Endothelial cell of umbilical vein (primary cell): Measurements from ENCODE around the gene MISP. TPM values are rescaled to one million over a fixed set of nuclear protein-coding genes. Genes with fewer than 3 reads are reported as not detected.

Experiments used
- BruUV-seq: library from RNA; stranded (reverse); fragments of 400-500 nt; replicated peaks from 2 replicates; lab custom pipeline; 2021; lab: Mats Ljungman, UMichigan
- CTCF ChIA-PET: fragments of 300-600, 350-600 bp; sonication (Branson Sonifier 250); formaldehyde crosslinking; loops from one replicate; lab custom pipeline; 2021; ENCODE audit warnings: antibody characterized with exemption, inconsistent platforms; lab: Charles Lee
- POLR2A ChIA-PET: fragments of 300-600, 350-600 bp; sonication (Branson Sonifier 250); formaldehyde crosslinking; loops from one replicate; lab custom pipeline; 2021; ENCODE audit warnings: antibody characterized with exemption, inconsistent platforms; lab: Charles Lee
- DNase-seq: peaks from one replicate; pipeline ENCODE4 v3.0.0-alpha.2; 2011; ENCODE audit warnings: low read depth, low spot score
- FAIRE-seq: peaks from 2 replicates; lab custom pipeline; 2011; peaks lifted over from hg19 to GRCh38; lab: Jason Lieb, UNC
- H2AFZ ChIP-seq: 2 replicates; pipeline ENCODE4 v1.6.0; 2012; ENCODE audit warnings: low read depth, low read length, control low read depth, inconsistent platforms
- H3K27ac ChIP-seq: 2 replicates; pipeline ENCODE4 v1.5.1; 2011; ENCODE audit warnings: low read depth, mild to moderate bottlenecking, control low read depth, low read length, moderate library complexity; ENCODE audit not compliant: insufficient read depth
- H3K27me3 ChIP-seq, 2 experiments: 2 replicates each; pipeline versions ENCODE4 v1.6.0 to v1.6.1; 2011; ENCODE audit warnings: low read length in 2 of 2, mixed read lengths in 1 of 2; ENCODE audit not compliant: control insufficient read depth in 2 of 2, insufficient read depth in 2 of 2
- H3K36me3 ChIP-seq, 2 experiments: 2 replicates in 1 of 2; 3 replicates in 1 of 2; pipeline ENCODE4 v1.5.1; 2011; ENCODE audit warnings: low read length in 2 of 2, mild to moderate bottlenecking in 1 of 2, moderate library complexity in 1 of 2; ENCODE audit not compliant: control insufficient read depth in 2 of 2, insufficient read depth in 2 of 2; ENCODE audit errors: extremely low read depth in 1 of 2
- H3K4me1 ChIP-seq: 3 replicates; pipeline ENCODE4 v1.5.1; 2011; ENCODE audit warnings: mild to moderate bottlenecking, low read length; ENCODE audit not compliant: control insufficient read depth, insufficient read depth; ENCODE audit errors: extremely low read depth
- H3K4me2 ChIP-seq: 2 replicates; pipeline ENCODE4 v1.6.1; 2011; ENCODE audit warnings: low read length, control low read depth, mixed read lengths; ENCODE audit not compliant: insufficient read depth
- H3K4me3 ChIP-seq, 3 experiments: fragments of 200-600 bp in 1 of 3; sonication (generic), shearing (Covaris generic) in 1 of 3; replicated peaks in 1 of 3; 2 replicates each; pipeline ENCODE4 v1.5.1; 2011 to 2016; ENCODE audit warnings: control low read depth in 3 of 3, low read length in 3 of 3, mild to moderate bottlenecking in 2 of 3, inconsistent platforms in 1 of 3, low read depth in 1 of 3, moderate library complexity in 1 of 3; ENCODE audit not compliant: insufficient read depth in 1 of 3
- H3K79me2 ChIP-seq: 2 replicates; pipeline ENCODE4 v1.6.0; 2012; ENCODE audit warnings: low read length, inconsistent platforms; ENCODE audit not compliant: control insufficient read depth, insufficient read depth
- H3K9ac ChIP-seq: replicated peaks from 2 replicates; pipeline ENCODE3; 2011; ENCODE audit warnings: low read length, control low read depth; ENCODE audit not compliant: insufficient read depth; ENCODE audit errors: extremely low read depth
- H3K9me1 ChIP-seq: replicated peaks from 3 replicates; pipeline ENCODE4 v1.6.0; 2011; ENCODE audit warnings: mild to moderate bottlenecking, low read length; ENCODE audit not compliant: control insufficient read depth, insufficient read depth; ENCODE audit errors: extremely low read depth
- H3K9me3 ChIP-seq: replicated peaks from 2 replicates; pipeline ENCODE4 v1.5.1; 2012; ENCODE audit warnings: low read length, inconsistent platforms; ENCODE audit not compliant: control insufficient read depth, insufficient read depth
- H4K20me1 ChIP-seq: replicated peaks from 2 replicates; pipeline ENCODE3; 2011; ENCODE audit warnings: mild to moderate bottlenecking, low read length; ENCODE audit not compliant: control insufficient read depth, insufficient read depth; ENCODE audit errors: extremely low read depth
- EZH2 ChIP-seq: IDR thresholded peaks from 2 replicates; pipeline ENCODE4 v1.6.1; 2012; ENCODE audit warnings: borderline replicate concordance, low read depth, mild to moderate bottlenecking, moderate library complexity, low read length, inconsistent platforms; ENCODE audit not compliant: severe bottlenecking
- FOS ChIP-seq: IDR thresholded peaks from 2 replicates; pipeline ENCODE4 v1.6.1; 2011; ENCODE audit warnings: mild to moderate bottlenecking, low read length, moderate library complexity, borderline replicate concordance; ENCODE audit not compliant: insufficient read depth
- GATA2 ChIP-seq: IDR thresholded peaks from 2 replicates; pipeline ENCODE4 v1.7.0; 2011; ENCODE audit warnings: low read depth, mild to moderate bottlenecking, moderate library complexity, mixed read lengths, low read length; ENCODE audit not compliant: insufficient read length, insufficient read depth
- JUN ChIP-seq: IDR thresholded peaks from 2 replicates; pipeline ENCODE4 v1.6.1; 2011; ENCODE audit warnings: borderline replicate concordance, low read depth; ENCODE audit not compliant: insufficient read length, insufficient read depth
- MYC ChIP-seq: IDR thresholded peaks from one replicate; pipeline ENCODE4 v1.6.1; 2011; ENCODE audit warnings: mild to moderate bottlenecking, low read depth, low read length
- POLR2A ChIP-seq: IDR thresholded peaks from 2 replicates; pipeline ENCODE4 v1.6.1; 2012; ENCODE audit warnings: low read depth, mild to moderate bottlenecking, control low read depth, low read length
- POLR2AphosphoS5 ChIP-seq: IDR thresholded peaks from 2 replicates; pipeline ENCODE4 v1.6.1; 2012; ENCODE audit warnings: low read depth, mild to moderate bottlenecking, control low read depth, low read length, moderate library complexity; ENCODE audit not compliant: insufficient read depth
- dilution Hi-C: fragments of 300-500 bp; cut with MboI; formaldehyde crosslinking; loops from one replicate; pipeline ENCODE4 v1.15.0; 2019; ENCODE audit warnings: low sequenced_read_pairs; ENCODE audit not compliant: extremely low pct_ligation_motif_present
- intact Hi-C: fragments of 100-400 bp; cut with micrococcal nuclease; formaldehyde crosslinking; loops from one replicate; pipeline ENCODE4 v1.10.0; 2022
- polyA plus RNA-seq, 4 experiments: library from polyadenylated mRNA; depleted of rRNA in 3 of 4; stranded (reverse) in 3 of 4; unstranded in 1 of 4; fragments of >200 nt; gene quantifications; 2 replicates each; pipeline versions ENCODE4 v1.2.1 to v1.2.3, GENCODE V29; 2011 to 2012; ENCODE audit warnings: missing spikeins in 1 of 4
- total RNA-seq: library from RNA; stranded (reverse); gene quantifications from 2 replicates; pipeline ENCODE4 v1.2.3, GENCODE V29; 2021
- TF ChIP-seq, protein P1 (sequence below), 2 donors: IDR thresholded peaks; 1 replicate in 1 of 2; 2 replicates in 1 of 2; pipeline ENCODE4 v1.5.1; 2011; ENCODE audit warnings: low read length in 2 of 2, mild to moderate bottlenecking in 2 of 2, moderate library complexity in 2 of 2, control low read depth in 1 of 2, inconsistent platforms in 1 of 2, low read depth in 1 of 2; ENCODE audit not compliant: insufficient read depth in 1 of 2; ENCODE audit errors: extremely low read depth in 1 of 2
- TF ChIP-seq, protein P2 (sequence below): IDR thresholded peaks from 2 replicates; pipeline ENCODE4 v1.6.1; 2011; ENCODE audit not compliant: insufficient read depth, insufficient read length

Gene MISP
- total and polyA plus RNA-seq, 2 donors (not counting 3 experiments of a cell fraction or from before 2014, with no cell fraction given) = not detected

DNA sequence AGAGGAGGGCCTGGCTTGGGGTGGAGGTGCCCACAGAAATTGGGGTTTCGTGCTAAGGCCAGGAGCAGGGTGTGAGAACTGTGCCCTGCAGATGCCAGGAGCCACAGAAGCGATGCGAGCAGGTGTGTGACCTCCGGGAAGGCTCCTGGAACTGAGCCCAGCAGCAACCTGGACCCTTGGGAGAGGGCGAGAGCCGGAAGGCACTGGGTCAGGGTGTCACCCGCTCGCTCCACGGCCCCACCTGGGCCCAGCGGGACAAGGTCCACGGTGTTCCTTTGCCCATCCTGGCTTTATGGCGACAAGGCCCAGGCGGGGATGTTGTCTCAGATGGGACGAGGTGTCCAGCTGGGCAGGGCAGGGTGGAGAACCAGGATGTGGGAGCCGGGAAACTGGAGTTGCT lies 4.2 kb downstream of the MISP start:
- no TSS peak for BruUV-seq
- no peak for DNase-seq
- no peaks in the 10 kb centered on the region for H3K79me2 ChIP-seq
- dilution Hi-C loops (no loop called here), intact Hi-C loops (no loop called here)
- CTCF ChIA-PET = interaction anchor here (0.6 kb wide), 1 partner anchor 15 kb away, joined by 4 read pairs; no protein-coding TSS in a partner anchor
- TF ChIP-seq, protein P1, sequence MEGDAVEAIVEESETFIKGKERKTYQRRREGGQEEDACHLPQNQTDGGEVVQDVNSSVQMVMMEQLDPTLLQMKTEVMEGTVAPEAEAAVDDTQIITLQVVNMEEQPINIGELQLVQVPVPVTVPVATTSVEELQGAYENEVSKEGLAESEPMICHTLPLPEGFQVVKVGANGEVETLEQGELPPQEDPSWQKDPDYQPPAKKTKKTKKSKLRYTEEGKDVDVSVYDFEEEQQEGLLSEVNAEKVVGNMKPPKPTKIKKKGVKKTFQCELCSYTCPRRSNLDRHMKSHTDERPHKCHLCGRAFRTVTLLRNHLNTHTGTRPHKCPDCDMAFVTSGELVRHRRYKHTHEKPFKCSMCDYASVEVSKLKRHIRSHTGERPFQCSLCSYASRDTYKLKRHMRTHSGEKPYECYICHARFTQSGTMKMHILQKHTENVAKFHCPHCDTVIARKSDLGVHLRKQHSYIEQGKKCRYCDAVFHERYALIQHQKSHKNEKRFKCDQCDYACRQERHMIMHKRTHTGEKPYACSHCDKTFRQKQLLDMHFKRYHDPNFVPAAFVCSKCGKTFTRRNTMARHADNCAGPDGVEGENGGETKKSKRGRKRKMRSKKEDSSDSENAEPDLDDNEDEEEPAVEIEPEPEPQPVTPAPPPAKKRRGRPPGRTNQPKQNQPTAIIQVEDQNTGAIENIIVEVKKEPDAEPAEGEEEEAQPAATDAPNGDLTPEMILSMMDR (IDR thresholded peaks at IDR 0.05; ENCODE audit: extremely low read depth in 1 of 2, insufficient read depth in 1 of 2, low read depth in 1 of 2, low read length in 2 of 2) = no peak
- no peak for TF ChIP-seq MYC
- TF ChIP-seq POLR2AphosphoS5 = no peak
- no peak for TF ChIP-seq POLR2A
- no peak for TF ChIP-seq JUN
- no peak for TF ChIP-seq EZH2
- TF ChIP-seq, protein P2, sequence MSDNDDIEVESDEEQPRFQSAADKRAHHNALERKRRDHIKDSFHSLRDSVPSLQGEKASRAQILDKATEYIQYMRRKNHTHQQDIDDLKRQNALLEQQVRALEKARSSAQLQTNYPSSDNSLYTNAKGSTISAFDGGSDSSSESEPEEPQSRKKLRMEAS = no peak
- no peak for TF ChIP-seq GATA2
- no peak for TF ChIP-seq FOS
- H3K4me2 ChIP-seq = no peak overlapping the region
- H3K27ac ChIP-seq = no peak overlapping the region
- H3K4me1 ChIP-seq = no peaks in the 10 kb centered on the region
- no peak overlapping the region for H2AFZ ChIP-seq
- no peaks in the 10 kb centered on the region for H3K9me3 ChIP-seq
- H3K27me3 ChIP-seq = no peaks in the 10 kb centered on the region
- POLR2A ChIA-PET = interaction anchor here (0.7 kb wide), 1 partner anchor 30 kb away, joined by 3 read pairs; no protein-coding TSS in a partner anchor
- H4K20me1 ChIP-seq = no peaks in the 10 kb centered on the region
- no peaks in the 10 kb centered on the region for H3K9me1 ChIP-seq
- FAIRE-seq = no peak
- no peak overlapping the region for H3K9ac ChIP-seq
- H3K4me3 ChIP-seq = no peak overlapping the region
- no peaks in the 10 kb centered on the region for H3K36me3 ChIP-seq
